Liver (tissue), 9 donors: ENCODE data around the gene FZD4. TPM values are rescaled to one million over a fixed set of nuclear protein-coding genes. Genes with fewer than 3 reads are reported as not detected.

Source experiments
- DNase-seq: peaks from one replicate; pipeline ENCODE4 v3.0.0-alpha.2; 2017; ENCODE audit warnings: low spot score
- H3K27ac ChIP-seq, 2 donors: one replicate each; pipeline ENCODE4 v1.7.0; 2013; ENCODE audit warnings: inconsistent platforms in 2 of 2, low read length in 2 of 2, control low read depth in 1 of 2, low read depth in 1 of 2, mild to moderate bottlenecking in 1 of 2
- H3K27me3 ChIP-seq, 4 donors: one replicate each; pipeline versions ENCODE4 v1.6.1 to v1.7.0; 2013; ENCODE audit warnings: low read length in 3 of 4, inconsistent platforms in 1 of 4, mild to moderate bottlenecking in 1 of 4, moderate library complexity in 1 of 4; ENCODE audit not compliant: control insufficient read depth in 4 of 4, insufficient read depth in 4 of 4
- H3K36me3 ChIP-seq, 4 donors: one replicate each; pipeline versions ENCODE4 v1.6.1 to v1.7.0; 2013; ENCODE audit warnings: low read length in 3 of 4, mild to moderate bottlenecking in 3 of 4, low read depth in 1 of 4, moderate library complexity in 1 of 4; ENCODE audit not compliant: control insufficient read depth in 4 of 4, insufficient read depth in 3 of 4
- H3K4me1 ChIP-seq, 4 donors: one replicate each; pipeline versions ENCODE4 v1.6.1 to v1.7.0; 2013; ENCODE audit warnings: low read length in 3 of 4, mild to moderate bottlenecking in 3 of 4, moderate library complexity in 1 of 4; ENCODE audit not compliant: control insufficient read depth in 4 of 4, insufficient read depth in 4 of 4
- H3K4me3 ChIP-seq, 3 donors: one replicate each; pipeline versions ENCODE4 v1.6.1 to v1.7.0; 2013; ENCODE audit warnings: low read length in 3 of 3, control low read depth in 1 of 3, low read depth in 1 of 3, mild to moderate bottlenecking in 1 of 3
- H3K9ac ChIP-seq, 2 donors: one replicate each; pipeline ENCODE4 v1.7.0; 2013; ENCODE audit warnings: low read length in 2 of 2, mild to moderate bottlenecking in 2 of 2, moderate library complexity in 2 of 2, control low read depth in 1 of 2, low read depth in 1 of 2
- H3K9me3 ChIP-seq, 4 donors: one replicate each; pipeline versions ENCODE4 v1.6.1 to v1.7.0; 2013; ENCODE audit warnings: low read length in 3 of 4; ENCODE audit not compliant: control insufficient read depth in 4 of 4
- EGR1 ChIP-seq, 2 donors: IDR thresholded peaks; 2 replicates each; pipeline ENCODE4 v1.6.1; 2016 to 2018; ENCODE audit warnings: antibody characterized with exemption in 2 of 2, low read depth in 2 of 2
- FOXA2 ChIP-seq: IDR thresholded peaks from 2 replicates; pipeline ENCODE4 v1.6.1; 2016; ENCODE audit warnings: antibody characterized with exemption
- GABPA ChIP-seq, 2 donors: IDR thresholded peaks in 1 of 2; conservative IDR thresholded peaks in 1 of 2; 2 replicates each; pipeline ENCODE4 v1.6.1; 2016; ENCODE audit warnings: antibody characterized with exemption in 2 of 2, mild to moderate bottlenecking in 1 of 2, moderate library complexity in 1 of 2
- HNF4A ChIP-seq, 2 donors: conservative IDR thresholded peaks; 2 replicates each; pipeline ENCODE4 v1.6.1; 2016; ENCODE audit warnings: antibody characterized with exemption in 2 of 2, mild to moderate bottlenecking in 2 of 2
- JUND ChIP-seq, 2 donors: IDR thresholded peaks; 2 replicates each; pipeline ENCODE4 v1.6.1; 2016; ENCODE audit warnings: antibody characterized with exemption in 2 of 2
- TAF1 ChIP-seq: conservative IDR thresholded peaks from 2 replicates; pipeline ENCODE4 v1.6.1; 2016; ENCODE audit warnings: antibody characterized with exemption, mild to moderate bottlenecking
- YY1 ChIP-seq: IDR thresholded peaks from 2 replicates; pipeline ENCODE4 v1.6.1; 2016; ENCODE audit warnings: antibody characterized with exemption, mild to moderate bottlenecking
- WGBS: extraction: QIAGEN DNeasy Blood & Tissue Kit; methylation state at CpG from one replicate; pipeline ENCODE4 v1.1.7; 2013; 5-methylcytosine and 5-hydroxymethylcytosine counted together
- polyA plus RNA-seq, 2 donors: library from polyadenylated mRNA; stranded (reverse) in 1 of 2; unstranded in 1 of 2; fragments of 200-250 nt in 1 of 2; fragments of >200 nt in 1 of 2; fragmentation: Nextera tagmentation in 1 of 2; extraction: Ambion mirVana in 1 of 2; gene quantifications; one replicate each; pipeline versions ENCODE4 v1.2.1 to v1.2.3, GENCODE V29; 2013 to 2015
- total RNA-seq, 2 donors: library from RNA; depleted of rRNA; stranded (reverse); fragments of >200 nt; gene quantifications; one replicate each; pipeline ENCODE4 v1.2.3, GENCODE V29; 2014
- TF ChIP-seq, protein P1 (sequence below): IDR thresholded peaks from 2 replicates; pipeline ENCODE4 v1.6.1; 2016; ENCODE audit warnings: antibody characterized with exemption
- TF ChIP-seq, protein P2 (sequence below): IDR thresholded peaks from 2 replicates; pipeline ENCODE4 v1.6.1; 2016; ENCODE audit warnings: antibody characterized with exemption
- TF ChIP-seq, protein P3 (sequence below): IDR thresholded peaks from 2 replicates; pipeline ENCODE4 v1.6.1; 2016; ENCODE audit warnings: antibody characterized with exemption, mild to moderate bottlenecking
- donor health status: healthy.
- donor health status: healthy.
- donor health status: healthy.
- donor health status: healthy.
- donor health status: healthy.

Gene FZD4
- total and polyA plus RNA-seq, 4 donors, result 4.9 to 23.7 (median 8.2) TPM

DNA sequence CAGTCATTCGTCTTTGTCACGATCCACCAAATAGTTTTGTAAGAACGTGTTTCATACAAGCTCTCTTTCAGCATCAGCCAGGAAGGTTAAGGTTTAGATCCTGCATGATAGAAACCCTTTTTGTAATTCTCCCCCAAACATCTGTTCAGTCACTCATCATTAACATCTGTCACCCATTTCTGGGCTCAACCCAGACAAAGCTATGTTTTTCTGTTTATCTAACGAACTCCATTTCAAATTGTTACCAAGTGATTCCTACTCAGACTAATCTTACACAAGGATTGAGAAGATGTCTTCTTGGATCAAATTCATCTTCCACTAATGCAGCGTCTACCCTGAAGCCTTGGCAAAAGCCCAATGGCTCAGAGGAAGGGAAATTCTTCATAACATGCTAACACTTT is 58.8 kb downstream of the FZD4 start:
- H3K27me3 ChIP-seq, result no peaks in the 10 kb centered on the region
- no peak for DNase-seq
- H3K9me3 ChIP-seq, result no peaks in the 10 kb centered on the region
- no peak overlapping the region for H3K9ac ChIP-seq
- no peaks in the 10 kb centered on the region for H3K36me3 ChIP-seq
- H3K4me3 ChIP-seq, result no peak overlapping the region
- TF ChIP-seq TAF1 (no peak), JUND (IDR thresholded peaks at IDR 0.05) (no peak), EGR1 (IDR thresholded peaks at IDR 0.05; ENCODE audit: low read depth in 2 of 2) (no peak), YY1 (no peak), FOXA2 (no peak), GABPA (IDR thresholded peaks at IDR 0.05 in 1 of 2, conservative IDR thresholded peaks at IDR 0.05 in 1 of 2) (no peak), HNF4A (conservative IDR thresholded peaks at IDR 0.05) (no peak)
- TF ChIP-seq, protein P1, sequence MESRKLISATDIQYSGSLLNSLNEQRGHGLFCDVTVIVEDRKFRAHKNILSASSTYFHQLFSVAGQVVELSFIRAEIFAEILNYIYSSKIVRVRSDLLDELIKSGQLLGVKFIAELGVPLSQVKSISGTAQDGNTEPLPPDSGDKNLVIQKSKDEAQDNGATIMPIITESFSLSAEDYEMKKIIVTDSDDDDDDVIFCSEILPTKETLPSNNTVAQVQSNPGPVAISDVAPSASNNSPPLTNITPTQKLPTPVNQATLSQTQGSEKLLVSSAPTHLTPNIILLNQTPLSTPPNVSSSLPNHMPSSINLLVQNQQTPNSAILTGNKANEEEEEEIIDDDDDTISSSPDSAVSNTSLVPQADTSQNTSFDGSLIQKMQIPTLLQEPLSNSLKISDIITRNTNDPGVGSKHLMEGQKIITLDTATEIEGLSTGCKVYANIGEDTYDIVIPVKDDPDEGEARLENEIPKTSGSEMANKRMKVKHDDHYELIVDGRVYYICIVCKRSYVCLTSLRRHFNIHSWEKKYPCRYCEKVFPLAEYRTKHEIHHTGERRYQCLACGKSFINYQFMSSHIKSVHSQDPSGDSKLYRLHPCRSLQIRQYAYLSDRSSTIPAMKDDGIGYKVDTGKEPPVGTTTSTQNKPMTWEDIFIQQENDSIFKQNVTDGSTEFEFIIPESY, result no peak
- TF ChIP-seq, protein P2, sequence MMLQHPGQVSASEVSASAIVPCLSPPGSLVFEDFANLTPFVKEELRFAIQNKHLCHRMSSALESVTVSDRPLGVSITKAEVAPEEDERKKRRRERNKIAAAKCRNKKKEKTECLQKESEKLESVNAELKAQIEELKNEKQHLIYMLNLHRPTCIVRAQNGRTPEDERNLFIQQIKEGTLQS, result no peak
- TF ChIP-seq, protein P3, sequence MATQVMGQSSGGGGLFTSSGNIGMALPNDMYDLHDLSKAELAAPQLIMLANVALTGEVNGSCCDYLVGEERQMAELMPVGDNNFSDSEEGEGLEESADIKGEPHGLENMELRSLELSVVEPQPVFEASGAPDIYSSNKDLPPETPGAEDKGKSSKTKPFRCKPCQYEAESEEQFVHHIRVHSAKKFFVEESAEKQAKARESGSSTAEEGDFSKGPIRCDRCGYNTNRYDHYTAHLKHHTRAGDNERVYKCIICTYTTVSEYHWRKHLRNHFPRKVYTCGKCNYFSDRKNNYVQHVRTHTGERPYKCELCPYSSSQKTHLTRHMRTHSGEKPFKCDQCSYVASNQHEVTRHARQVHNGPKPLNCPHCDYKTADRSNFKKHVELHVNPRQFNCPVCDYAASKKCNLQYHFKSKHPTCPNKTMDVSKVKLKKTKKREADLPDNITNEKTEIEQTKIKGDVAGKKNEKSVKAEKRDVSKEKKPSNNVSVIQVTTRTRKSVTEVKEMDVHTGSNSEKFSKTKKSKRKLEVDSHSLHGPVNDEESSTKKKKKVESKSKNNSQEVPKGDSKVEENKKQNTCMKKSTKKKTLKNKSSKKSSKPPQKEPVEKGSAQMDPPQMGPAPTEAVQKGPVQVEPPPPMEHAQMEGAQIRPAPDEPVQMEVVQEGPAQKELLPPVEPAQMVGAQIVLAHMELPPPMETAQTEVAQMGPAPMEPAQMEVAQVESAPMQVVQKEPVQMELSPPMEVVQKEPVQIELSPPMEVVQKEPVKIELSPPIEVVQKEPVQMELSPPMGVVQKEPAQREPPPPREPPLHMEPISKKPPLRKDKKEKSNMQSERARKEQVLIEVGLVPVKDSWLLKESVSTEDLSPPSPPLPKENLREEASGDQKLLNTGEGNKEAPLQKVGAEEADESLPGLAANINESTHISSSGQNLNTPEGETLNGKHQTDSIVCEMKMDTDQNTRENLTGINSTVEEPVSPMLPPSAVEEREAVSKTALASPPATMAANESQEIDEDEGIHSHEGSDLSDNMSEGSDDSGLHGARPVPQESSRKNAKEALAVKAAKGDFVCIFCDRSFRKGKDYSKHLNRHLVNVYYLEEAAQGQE, result no peak
- no peaks in the 10 kb centered on the region for H3K4me1 ChIP-seq
- H3K27ac ChIP-seq, result no peak overlapping the region
- 82% methylated on average over 5 of the region's 5 CpGs for WGBS

Other genes with a start within 250 kb of the FZD4 start
- 10 to 100 TPM in 1 of 2 donors, 1 to 10 TPM in 1; 2.3 to 11.0 TPM for gene PRSS23, start 154.9 kb downstream of the FZD4 start, total RNA-seq
- gene PRSS23, start 154.9 kb downstream of the FZD4 start, polyA plus RNA-seq, result 1 to 10 TPM; 5.7 to 9.9 TPM
- 10 to 100 TPM; 29.4 to 38.9 TPM for gene TMEM135, start 82.5 kb upstream of the FZD4 start, total RNA-seq
- 10 to 100 TPM; 10.0 to 17.5 TPM for gene TMEM135, start 82.5 kb upstream of the FZD4 start, polyA plus RNA-seq